GM23338 (cell line): ENCODE data around the gene MVP. TPM values are rescaled to one million over a fixed set of nuclear protein-coding genes. Genes with fewer than 3 reads are reported as not detected.
A peak's percentile ranks its signal among the peaks of the same experiment; 100 is the strongest.

Experiments used
- ATAC-seq: fragments of 200-7000 bp; cut with Tn5 transposase; 3 replicates; pipeline ENCODE4 v1.9.1; 2020
- DNase-seq: peaks from one replicate; pipeline ENCODE4 v3.0.0-alpha.2; 2015; ENCODE audit warnings: low spot score
- H2AFZ ChIP-seq: fragments of 200-600 bp; sonication (generic); 2 replicates; pipeline ENCODE4 v1.8.0; 2016; ENCODE audit warnings: antibody characterized with exemption, mild to moderate bottlenecking, moderate library complexity
- H3F3A ChIP-seq: fragments of 200-600 bp; sonication (generic); replicated peaks from 2 replicates; pipeline ENCODE4 v1.8.0; 2017; ENCODE audit warnings: antibody characterized with exemption, mixed run types, low read depth
- H3K27ac ChIP-seq: fragments of 200-600 bp; sonication (generic); 2 replicates; pipeline ENCODE4 v1.6.1; 2016; ENCODE audit warnings: low read depth
- H3K27me3 ChIP-seq: fragments of 200-600 bp; sonication (generic); 2 replicates; pipeline ENCODE4 v1.8.0; 2016; ENCODE audit warnings: mild to moderate bottlenecking, mixed run types, moderate library complexity; ENCODE audit not compliant: insufficient read depth
- H3K36me3 ChIP-seq: fragments of 200-600 bp; sonication (generic); 2 replicates; pipeline ENCODE4 v1.8.0; 2016; ENCODE audit warnings: mild to moderate bottlenecking; ENCODE audit not compliant: insufficient read depth
- H3K4me1 ChIP-seq: fragments of 200-600 bp; sonication (generic); 2 replicates; pipeline ENCODE4 v1.8.0; 2016; ENCODE audit warnings: mild to moderate bottlenecking, moderate library complexity; ENCODE audit not compliant: insufficient read depth
- H3K4me2 ChIP-seq: fragments of 200-600 bp; sonication (generic); 2 replicates; pipeline ENCODE4 v1.7.1; 2017; ENCODE audit warnings: mixed run types
- H3K4me3 ChIP-seq: fragments of 200-600 bp; sonication (generic); 2 replicates; pipeline ENCODE4 v1.6.1; 2016; ENCODE audit warnings: mixed run types
- H3K79me2 ChIP-seq: fragments of 200-600 bp; sonication (generic); replicated peaks from 2 replicates; pipeline ENCODE4 v1.8.0; 2017; ENCODE audit warnings: mild to moderate bottlenecking; ENCODE audit not compliant: insufficient read depth
- H3K9me2 ChIP-seq: fragments of 200-600 bp; sonication (generic); 2 replicates; pipeline ENCODE4 v1.8.0; 2017; ENCODE audit not compliant: insufficient read depth
- H4K20me1 ChIP-seq: fragments of 200-600 bp; sonication (generic); replicated peaks from 2 replicates; pipeline ENCODE4 v1.8.0; 2017; ENCODE audit warnings: mild to moderate bottlenecking; ENCODE audit not compliant: insufficient read depth
- H3K27ac Mint-ChIP-seq: 2 replicates; pipeline ENCODE4 v1.8.0; 2020; ENCODE audit warnings: inconsistent platforms, mild to moderate bottlenecking, moderate library complexity, mixed read lengths
- H3K27me3 Mint-ChIP-seq: 3 replicates; pipeline ENCODE4 v1.8.0; 2022; ENCODE audit warnings: low read depth, mild to moderate bottlenecking, moderate library complexity, mixed read lengths, inconsistent platforms; ENCODE audit not compliant: insufficient read depth, poor library complexity
- H3K36me3 Mint-ChIP-seq: 3 replicates; pipeline ENCODE4 v1.8.0; 2021; ENCODE audit warnings: low read depth, mild to moderate bottlenecking, inconsistent platforms, moderate library complexity, mixed read lengths
- H3K4me1 Mint-ChIP-seq: 3 replicates; pipeline ENCODE4 v1.8.0; 2020; ENCODE audit warnings: mild to moderate bottlenecking, inconsistent platforms, mixed read lengths
- H3K4me3 Mint-ChIP-seq: 3 replicates; pipeline ENCODE4 v1.8.0; 2021; ENCODE audit warnings: moderate library complexity, mild to moderate bottlenecking, inconsistent platforms, mixed read lengths
- H3K9me3 Mint-ChIP-seq: 3 replicates; pipeline ENCODE4 v1.8.0; 2020; ENCODE audit warnings: moderate library complexity, mild to moderate bottlenecking, inconsistent platforms, mixed read lengths
- CREB1 ChIP-seq: fragments of 250-450 bp; sonication (Bioruptor Pico); IDR thresholded peaks from 2 replicates; pipeline ENCODE4 v1.5.0; 2020; ENCODE audit warnings: low read depth, mild to moderate bottlenecking, moderate library complexity
- CTCF ChIP-seq, 2 experiments: fragments of 200-600 bp in 1 of 2; sonication (generic) in 1 of 2; conservative IDR thresholded peaks; 2 replicates each; pipeline versions ENCODE4 v1.5.1 to v1.6.1; 2016 to 2017; ENCODE audit warnings: antibody characterized with exemption in 2 of 2, low read depth in 2 of 2, mild to moderate bottlenecking in 2 of 2, moderate library complexity in 1 of 2
- EZH2 ChIP-seq: fragments of 200-600 bp; sonication (generic); IDR thresholded peaks from one replicate; pipeline ENCODE4 v1.8.0; 2017; ENCODE audit warnings: antibody characterized with exemption, mild to moderate bottlenecking, low read depth; ENCODE audit not compliant: unreplicated experiment
- JUNB ChIP-seq: IDR thresholded peaks from one replicate; pipeline ENCODE4 v1.6.1; 2016; ENCODE audit warnings: antibody characterized with exemption; ENCODE audit not compliant: unreplicated experiment
- NANOG ChIP-seq: IDR thresholded peaks from 2 replicates; pipeline ENCODE4 v1.6.1; 2016; ENCODE audit warnings: antibody characterized with exemption, borderline replicate concordance
- POLR2AphosphoS5 ChIP-seq: IDR thresholded peaks from 2 replicates; pipeline ENCODE4 v1.6.1; 2016; ENCODE audit warnings: antibody characterized with exemption, low read depth
- REST ChIP-seq: IDR thresholded peaks from one replicate; pipeline ENCODE4 v1.6.1; 2018; ENCODE audit warnings: antibody characterized with exemption; ENCODE audit not compliant: unreplicated experiment
- STAT1 ChIP-seq: IDR thresholded peaks from one replicate; pipeline ENCODE4 v1.6.1; 2016; ENCODE audit warnings: antibody characterized with exemption; ENCODE audit not compliant: unreplicated experiment
- ZNF114 ChIP-seq: fragments of 250-450 bp; sonication (Bioruptor Pico); IDR thresholded peaks from 2 replicates; pipeline ENCODE4 v1.5.0; 2020; ENCODE audit warnings: mild to moderate bottlenecking, moderate library complexity
- polyA plus RNA-seq: library from polyadenylated mRNA; unstranded; fragments of >200 nt; fragmentation: Nextera tagmentation; extraction: Ambion mirVana; gene quantifications from 2 replicates; pipeline ENCODE4 v1.2.1, GENCODE V29; 2016
- total RNA-seq: library from RNA; depleted of rRNA; stranded (reverse); fragments of >200 nt; shearing (Covaris generic); gene quantifications from 2 replicates; pipeline ENCODE4 v1.2.3, GENCODE V29; 2014

Gene MVP
- total and polyA plus RNA-seq, 2 experiments from 2014 or later, result 1.4 to 3.7 TPM

GRCh38 chr16:29815032-29815721 lies 5.1 kb upstream of the MVP start (continued):
- TF ChIP-seq REST, result no peak
- no peak for TF ChIP-seq POLR2AphosphoS5
- no peak for TF ChIP-seq NANOG
- no peak for TF ChIP-seq ZNF114

- peak within 1 kb of the TSS; percentile 78 for H3K27ac ChIP-seq
- H3K4me3 ChIP-seq, result peak within 1 kb of the TSS; percentile 100
- H3K4me2 ChIP-seq, result peak within 1 kb of the TSS; percentile 98
- no peaks in the 10 kb centered on the region for H3K27me3 ChIP-seq
- Mint-ChIP-seq H3K36me3 (peaks cover 35% of the 10 kb centered on the region), H3K9me3 (peaks cover 4% of the 10 kb centered on the region; the same call in 1 of the 3 replicates), H3K4me1 (peaks cover 53% of the 10 kb centered on the region), H3K27me3 (peaks cover 29% of the 10 kb centered on the region), H3K27ac (peak within 1 kb of the TSS; percentile 98), H3K4me3 (peak within 1 kb of the TSS; percentile 96)
- ATAC-seq (peak; percentile 46), DNase-seq (peak; percentile 99)
- H3F3A ChIP-seq, result peaks cover 31% of the 10 kb centered on the region; the same call in 1 of the 2 replicates
- 0 out of 2 replicates have a peak, but pooled peaks cover 2% of the 10 kb centered on the region for H4K20me1 ChIP-seq
- no peaks in the 10 kb centered on the region for H3K9me2 ChIP-seq
- H3K36me3 ChIP-seq, result peaks cover 13% of the 10 kb centered on the region
- H3K79me2 ChIP-seq, result peaks cover 23% of the 10 kb centered on the region
- H3K4me1 ChIP-seq, result peaks cover 45% of the 10 kb centered on the region
- H2AFZ ChIP-seq, result peak within 1 kb of the TSS; percentile 97
- TF ChIP-seq CTCF (conservative IDR thresholded peaks at IDR 0.05; ENCODE audit: low read depth in 2 of 2), result peak; percentile 79 to 80
- no peak for TF ChIP-seq STAT1
- peak; percentile 89 for TF ChIP-seq CREB1 (CRISPR knock-in tag)
- TF ChIP-seq JUNB, result no peak
- peak; percentile 7 for TF ChIP-seq REST
- TF ChIP-seq EZH2, result no peak
- TF ChIP-seq NANOG, result no peak
Measured at GRCh38 chr16:29815793-29816693, 4.2 kb upstream of the MVP start, which contains the start of gene PAGR1. TSS of gene PAGR1 (plus strand) at chr16:29816152. CDS start at chr16:29816526, 374 bp downstream.
